Urinary bladder (tissue), 4 donors: ENCODE measurements around the gene CFAP70. TPM values are rescaled to one million over a fixed set of nuclear protein-coding genes. Genes with fewer than 3 reads are reported as not detected.

ENCODE experiments used
- DNase-seq: peaks from one replicate; pipeline ENCODE4 v3.0.0-alpha.2; 2015; ENCODE audit errors: extremely low spot score
- H3K27ac ChIP-seq: one replicate; pipeline ENCODE4 v1.5.1; 2013; ENCODE audit warnings: low read depth, mild to moderate bottlenecking, moderate library complexity
- H3K36me3 ChIP-seq: one replicate; pipeline ENCODE4 v1.6.1; 2013; ENCODE audit warnings: mild to moderate bottlenecking, moderate library complexity; ENCODE audit not compliant: insufficient read depth
- H3K4me1 ChIP-seq: one replicate; pipeline ENCODE4 v1.6.1; 2013; ENCODE audit warnings: mild to moderate bottlenecking, moderate library complexity; ENCODE audit not compliant: insufficient read depth
- H3K4me3 ChIP-seq: one replicate; pipeline ENCODE4 v1.5.1; 2013; ENCODE audit warnings: low read depth, low read length
- WGBS: extraction: QIAGEN DNeasy Blood & Tissue Kit; methylation state at CpG from one replicate; pipeline ENCODE4 v1.1.7; 2013; 5-methylcytosine and 5-hydroxymethylcytosine counted together
- polyA plus RNA-seq: library from polyadenylated mRNA; stranded (reverse); fragments of 200-250 nt; gene quantifications from one replicate; pipeline ENCODE4 v1.2.3, GENCODE V29; 2013
- total RNA-seq: library from RNA; depleted of rRNA; stranded (reverse); fragments of >200 nt; gene quantifications from one replicate; pipeline ENCODE4 v1.2.3, GENCODE V29; 2014
- donor health status: healthy with polysubstance abuse.
- donor health status: healthy.

CFAP70 gene
- total and polyA plus RNA-seq, 2 donors = 0.56 to 2.2 TPM

DNA sequence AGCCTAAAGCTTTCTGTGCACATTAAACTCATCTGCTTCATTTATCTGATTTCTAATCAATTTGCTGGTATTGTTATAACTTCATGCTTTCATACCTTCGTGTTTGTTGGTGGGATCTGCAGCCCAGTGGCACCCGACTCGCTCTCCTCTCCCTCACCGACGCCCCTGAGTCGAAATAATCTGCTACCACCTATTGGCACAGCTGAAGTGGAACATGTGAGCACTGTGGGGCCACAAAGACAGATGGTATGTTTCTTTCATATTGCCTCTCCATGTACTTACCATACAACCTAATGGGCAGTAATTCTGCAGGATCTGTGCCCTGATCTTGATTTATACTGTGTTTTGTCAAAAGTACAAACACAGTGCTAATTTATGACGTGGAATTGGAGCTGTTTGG, 124.0 kb downstream of the CFAP70 start:
- Histone ChIP-seq H3K4me1 (no peaks in the 10 kb centered on the region), H3K27ac (no peak overlapping the region), H3K36me3 (peaks cover 2% of the 10 kb centered on the region), H3K4me3 (no peak overlapping the region)
- WGBS = 80% methylated on average over 7 of the region's 7 CpGs
- no peak for DNase-seq

DNA sequence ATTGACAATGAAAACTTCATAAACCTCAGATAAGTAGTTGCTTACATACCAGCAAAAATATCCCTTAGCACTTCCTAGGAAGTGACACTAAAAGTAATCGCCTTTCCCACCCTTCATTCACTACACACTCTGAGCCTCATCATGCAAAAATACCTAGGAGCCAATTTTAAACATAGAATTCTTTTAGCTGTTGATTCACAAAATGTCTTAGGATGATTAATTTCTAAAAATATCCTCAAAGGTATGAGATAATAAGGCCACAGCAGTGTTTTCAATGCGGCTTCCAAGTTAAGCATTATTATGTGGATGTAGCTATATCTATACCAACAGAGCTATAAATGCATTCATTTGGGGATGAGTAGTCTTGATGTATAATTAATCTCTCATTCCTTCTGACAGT, 124.8 kb downstream of the CFAP70 start:
- Histone ChIP-seq H3K4me1 (no peaks in the 10 kb centered on the region), H3K4me3 (no peak overlapping the region), H3K27ac (no peak overlapping the region), H3K36me3 (peaks cover 2% of the 10 kb centered on the region)
- 86% methylated on average over 2 of the region's 2 CpGs for WGBS
- no peak for DNase-seq

- Histone ChIP-seq H3K4me1 (no peaks in the 10 kb centered on the region), H3K4me3 (no peak overlapping the region), H3K36me3 (peaks cover 2% of the 10 kb centered on the region), H3K27ac (no peak overlapping the region)
- DNase-seq = no peak
- WGBS = 82% methylated on average over 8 of the region's 8 CpGs
Observed at GRCh38 chr10:73232887-73233286, 125.8 kb downstream of the CFAP70 start.

DNA sequence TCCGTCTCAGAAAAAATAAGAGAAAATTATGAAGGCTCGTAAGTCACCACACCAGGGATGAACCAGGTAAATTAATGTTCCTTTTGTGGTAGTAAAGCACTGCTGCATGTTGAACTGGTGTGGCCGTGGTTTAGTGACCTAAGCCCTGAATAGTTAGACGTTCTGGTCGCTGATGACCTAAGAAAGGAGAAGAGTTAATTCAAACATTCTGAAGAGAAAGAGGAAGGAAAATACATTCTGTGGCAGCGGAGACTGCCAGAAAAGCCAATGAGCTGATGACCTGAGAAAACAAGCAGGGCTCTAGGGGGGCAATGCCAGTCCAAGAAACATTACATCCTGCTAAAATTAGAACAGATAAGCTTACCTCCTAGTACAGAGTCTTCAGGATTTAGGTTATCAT, 129.1 kb downstream of the CFAP70 start:
- H3K4me3 ChIP-seq = no peak overlapping the region
- no peak for DNase-seq
- H3K36me3 ChIP-seq = peaks cover 2% of the 10 kb centered on the region
- WGBS = 80% methylated on average over 6 of the region's 6 CpGs
- H3K27ac ChIP-seq = no peak overlapping the region
- no peaks in the 10 kb centered on the region for H3K4me1 ChIP-seq

GRCh38 chr10:73228247-73228646, 130.4 kb downstream of the CFAP70 start:
- Histone ChIP-seq H3K4me1 (no peaks in the 10 kb centered on the region), H3K27ac (no peak overlapping the region), H3K4me3 (no peak overlapping the region), H3K36me3 (peaks cover 2% of the 10 kb centered on the region)
- DNase-seq = no peak
- 89% methylated on average over 3 of the region's 3 CpGs for WGBS

- no peaks in the 10 kb centered on the region for H3K36me3 ChIP-seq
- no peak overlapping the region for H3K27ac ChIP-seq
- no peak overlapping the region for H3K4me3 ChIP-seq
- H3K4me1 ChIP-seq = no peaks in the 10 kb centered on the region
- DNase-seq = no peak
Observed at GRCh38 chr10:73226663-73227062, 132.0 kb downstream of the CFAP70 start.

DNA sequence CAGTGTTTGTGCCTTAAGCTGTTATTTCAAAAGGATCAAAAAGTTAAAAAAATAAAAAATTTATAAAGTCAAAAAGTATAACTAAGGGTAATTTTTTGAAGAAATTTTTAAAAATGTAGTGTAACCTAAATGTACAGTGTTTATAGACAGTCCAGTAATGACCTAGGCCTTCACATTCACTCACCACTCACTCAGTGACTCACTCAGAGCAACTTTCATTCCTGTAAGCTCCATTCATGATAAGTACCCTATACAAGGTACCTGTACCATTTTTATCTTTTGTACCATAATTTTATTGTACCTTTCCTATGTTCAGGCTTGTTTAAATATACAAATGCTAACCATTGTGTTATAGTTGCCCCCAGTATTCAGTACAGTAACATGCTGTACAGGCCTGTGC, 133.1 kb downstream of the CFAP70 start:
- no peaks in the 10 kb centered on the region for H3K4me1 ChIP-seq
- peaks cover 2% of the 10 kb centered on the region for H3K36me3 ChIP-seq
- no peak overlapping the region for H3K27ac ChIP-seq
- no peak for DNase-seq
- H3K4me3 ChIP-seq = no peak overlapping the region

DNA sequence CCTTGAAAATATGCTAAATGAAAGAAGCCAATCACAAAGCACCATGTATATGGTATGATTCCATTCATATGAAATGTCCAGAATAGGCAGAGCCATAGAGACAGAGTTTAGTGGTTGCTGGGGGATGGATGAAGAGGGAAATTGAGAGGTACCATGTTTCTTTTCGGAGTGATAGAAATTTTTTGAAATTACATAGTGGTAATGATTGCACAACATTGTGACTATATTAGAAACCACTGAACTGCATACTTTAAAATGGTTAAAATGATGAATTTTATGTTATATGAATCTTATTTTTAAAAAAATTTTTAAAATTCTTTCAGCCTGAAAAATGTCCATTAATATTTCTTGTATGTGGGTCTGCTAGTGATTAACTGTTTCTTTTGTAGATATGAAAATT, 137.7 kb downstream of the CFAP70 start:
- Histone ChIP-seq H3K36me3 (peaks cover 6% of the 10 kb centered on the region), H3K4me3 (no peak overlapping the region), H3K27ac (no peak overlapping the region), H3K4me1 (no peaks in the 10 kb centered on the region)
- WGBS = 97% methylated on average over 1 of the region's 1 CpG
- DNase-seq = no peak

- Histone ChIP-seq H3K27ac (no peak overlapping the region), H3K36me3 (peaks cover 6% of the 10 kb centered on the region), H3K4me3 (no peak overlapping the region), H3K4me1 (no peaks in the 10 kb centered on the region)
- DNase-seq = no peak
Observed at GRCh38 chr10:73219384-73219783, 139.3 kb downstream of the CFAP70 start.

DNA sequence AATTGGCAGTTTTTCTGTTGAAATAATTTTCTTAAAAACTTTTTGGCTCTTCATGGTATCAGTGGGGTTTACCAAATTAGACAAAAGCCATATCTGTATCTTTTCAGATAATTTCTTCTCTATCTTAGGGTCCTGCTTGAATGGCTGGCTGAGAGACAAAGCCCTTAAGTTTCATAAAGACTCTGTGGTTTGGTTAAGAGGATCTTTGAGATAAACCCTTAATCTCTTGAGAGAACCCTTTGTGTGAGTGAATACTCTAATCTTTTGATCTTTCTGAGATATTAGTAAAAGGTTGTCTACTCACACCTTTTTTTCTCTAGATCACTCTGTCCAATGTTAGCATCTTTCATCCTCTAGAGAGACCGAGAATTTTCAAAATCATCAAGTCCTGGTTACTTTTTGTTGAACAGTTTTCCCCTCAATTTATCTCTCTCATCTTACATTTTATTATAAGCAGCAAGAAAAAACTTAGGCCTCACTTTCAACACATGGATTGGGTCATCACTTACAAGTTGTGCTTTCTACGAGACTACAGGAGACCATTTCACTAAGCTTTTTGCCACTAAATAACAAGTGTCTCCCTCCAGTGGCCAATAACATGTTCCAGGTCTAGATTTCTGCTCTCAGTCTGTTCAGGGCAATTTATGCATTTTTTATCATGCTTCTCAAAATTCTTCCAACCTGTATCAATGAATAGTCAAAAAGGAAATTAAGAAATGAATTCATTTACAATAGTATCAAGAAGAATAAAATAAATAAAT, 140.1 kb downstream of the CFAP70 start:
- peaks cover 6% of the 10 kb centered on the region for H3K36me3 ChIP-seq
- DNase-seq = no peak
- H3K4me3 ChIP-seq = no peak overlapping the region
- H3K27ac ChIP-seq = no peak overlapping the region
- H3K4me1 ChIP-seq = no peaks in the 10 kb centered on the region
- 83% methylated on average over 2 of the region's 2 CpGs for WGBS

DNA sequence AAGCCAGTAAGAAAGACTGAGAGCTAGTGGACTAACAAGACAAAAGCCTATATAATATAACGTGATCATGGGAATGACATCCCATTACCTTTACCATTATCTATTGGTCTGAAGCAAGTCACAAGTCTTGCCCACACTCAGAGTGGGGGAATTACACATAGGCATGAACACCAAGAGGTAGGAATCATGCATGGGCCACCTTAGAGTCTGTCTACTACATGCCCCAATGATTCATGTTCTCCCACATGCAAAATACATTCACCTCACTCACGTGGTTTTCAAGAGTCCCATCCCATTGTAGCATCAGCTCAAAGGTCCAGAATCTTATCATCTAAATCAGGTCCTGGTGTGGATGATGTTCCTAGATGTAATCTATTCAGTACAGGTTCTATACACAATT, 141.0 kb downstream of the CFAP70 start:
- no peak for DNase-seq
- 92% methylated on average over 2 of the region's 2 CpGs for WGBS
- no peak overlapping the region for H3K27ac ChIP-seq
- no peaks in the 10 kb centered on the region for H3K4me1 ChIP-seq
- H3K36me3 ChIP-seq = peaks cover 6% of the 10 kb centered on the region
- H3K4me3 ChIP-seq = no peak overlapping the region

DNA sequence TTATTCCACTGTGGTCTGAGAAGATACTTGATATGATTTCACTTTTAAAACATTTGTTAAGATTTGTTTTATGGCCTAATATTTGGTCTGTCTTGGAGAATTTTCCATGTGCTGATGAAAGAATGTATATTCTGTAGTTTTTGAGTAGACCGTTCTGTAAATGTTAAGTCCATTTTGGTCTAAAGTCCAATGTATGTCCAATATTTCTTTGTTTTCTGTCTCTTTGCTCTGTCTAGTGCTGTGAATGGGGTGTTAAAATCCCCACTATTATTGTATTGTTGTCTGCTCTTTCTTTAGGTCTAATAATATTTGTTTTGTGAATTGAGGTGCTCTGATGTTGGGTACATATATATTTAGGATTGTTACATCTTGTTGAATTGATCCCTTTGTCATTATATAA, 142.9 kb downstream of the CFAP70 start:
- DNase-seq = no peak
- H3K4me1 ChIP-seq = no peaks in the 10 kb centered on the region
- no peak overlapping the region for H3K4me3 ChIP-seq
- no peak overlapping the region for H3K27ac ChIP-seq
- H3K36me3 ChIP-seq = peaks cover 5% of the 10 kb centered on the region
- WGBS = 98% methylated on average over 1 of the region's 1 CpG

- DNase-seq = no peak
- WGBS = 88% methylated on average over 4 of the region's 4 CpGs
- H3K4me3 ChIP-seq = no peak overlapping the region
- H3K27ac ChIP-seq = no peak overlapping the region
- H3K36me3 ChIP-seq = peaks cover 3% of the 10 kb centered on the region
- no peaks in the 10 kb centered on the region for H3K4me1 ChIP-seq
Observed at GRCh38 chr10:73211106-73211811, 147.4 kb downstream of the CFAP70 start.

DNA sequence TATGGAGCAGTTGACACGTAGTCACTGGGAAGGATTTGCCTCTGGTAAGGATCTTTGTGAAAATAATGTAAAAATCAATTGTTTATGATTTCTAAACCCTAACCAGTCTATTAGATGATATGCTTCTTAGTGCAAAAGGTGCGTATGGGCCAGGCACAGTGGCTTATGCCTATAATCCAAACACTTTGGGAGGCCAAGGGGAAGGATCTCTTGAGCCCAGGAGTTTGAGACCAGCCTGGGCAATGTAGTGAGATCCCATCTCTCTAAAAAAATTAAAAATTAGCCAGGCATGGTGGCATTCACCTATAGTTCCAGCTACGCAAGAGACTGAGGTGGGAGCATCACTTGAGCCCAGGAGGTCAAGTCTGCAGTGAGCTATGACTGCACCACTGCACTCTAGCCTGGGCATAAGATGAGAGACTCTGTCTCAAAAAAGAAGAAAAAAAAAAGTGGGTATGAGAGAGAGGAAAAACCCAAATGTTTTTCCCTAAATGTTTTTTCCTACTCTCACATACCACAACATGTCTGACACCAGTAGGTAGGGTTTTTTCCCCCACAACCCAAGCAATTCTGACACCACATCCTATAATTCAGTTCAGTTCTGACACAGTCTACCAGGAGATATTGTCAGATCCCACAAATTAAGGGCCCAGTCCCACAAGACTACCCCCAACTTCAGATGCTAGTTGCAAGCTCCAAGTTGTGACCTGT, 148.1 kb downstream of the CFAP70 start:
- no peak for DNase-seq
- no peaks in the 10 kb centered on the region for H3K4me1 ChIP-seq
- peaks cover 3% of the 10 kb centered on the region for H3K36me3 ChIP-seq
- no peak overlapping the region for H3K4me3 ChIP-seq
- 96% methylated on average over 3 of the region's 3 CpGs for WGBS
- H3K27ac ChIP-seq = no peak overlapping the region
